ENCODE results near the gene UNC5C. TPM values are rescaled to one million over a fixed set of nuclear protein-coding genes. Genes with fewer than 3 reads are reported as not detected.

Gene UNC5C
- total RNA-seq, 1 experiment from 2014 or later = not detected

DNA sequence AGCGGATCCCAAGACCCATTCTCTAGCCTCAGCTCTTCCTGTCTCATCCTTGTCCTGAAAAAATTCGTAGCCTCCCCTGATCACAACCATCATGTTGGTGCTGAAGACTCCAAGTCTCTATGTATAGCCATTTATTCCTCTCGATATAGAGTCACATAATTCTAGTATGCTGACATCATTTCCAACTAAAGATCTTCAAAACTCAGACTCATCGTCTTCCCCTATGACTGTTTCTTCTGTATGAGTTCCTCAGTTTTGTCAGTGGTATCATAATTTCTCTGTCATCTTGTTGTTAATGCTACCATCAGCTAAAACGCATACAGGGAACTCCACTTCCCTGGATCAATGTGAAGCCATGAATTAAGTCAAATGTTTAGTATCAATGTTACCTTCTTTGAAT is 41.2 kb downstream of the UNC5C start:
- CTCF ChIA-PET = no interaction called here
- intact Hi-C loops (cut with micrococcal nuclease; ENCODE audit: unreplicated experiment) = no loop called here
- H3K4me1 ChIP-seq = peaks cover 17% of the 10 kb centered on the region

DNA sequence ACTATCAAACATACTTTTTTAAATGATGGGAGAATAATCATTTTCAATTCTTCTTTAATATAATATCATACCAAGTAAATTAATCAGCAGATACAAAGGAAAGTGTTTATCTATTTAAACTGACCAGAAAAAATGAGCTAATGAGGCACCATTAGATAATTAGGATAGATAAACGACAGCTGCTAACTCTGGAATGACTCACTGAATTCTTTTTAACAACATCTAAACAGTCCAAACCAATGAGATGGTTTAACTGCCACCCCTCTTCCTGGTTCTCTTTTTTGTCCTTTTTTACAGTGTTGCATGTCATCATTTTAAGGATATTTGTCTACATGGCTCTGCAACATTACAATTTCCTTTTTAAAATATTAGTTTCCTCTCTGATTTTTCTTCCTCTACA is 41.6 kb downstream of the UNC5C start:
- H3K4me1 Mint-ChIP-seq (ENCODE audit: low read depth, unreplicated experiment) = peaks cover 7% of the 10 kb centered on the region
- H3K9me3 ChIP-seq = no peaks in the 10 kb centered on the region
- H3K4me3 ChIP-seq (ENCODE audit: low read depth, low read length) = no peak overlapping the region
- H3K27me3 ChIP-seq (replicated peaks; ENCODE audit: control insufficient read depth, insufficient read depth, low read length) = no peaks in the 10 kb centered on the region
- H3K27me3 Mint-ChIP-seq (ENCODE audit: insufficient read depth, unreplicated experiment) = no peaks in the 10 kb centered on the region
- no peak overlapping the region for H3K27ac Mint-ChIP-seq (ENCODE audit: unreplicated experiment)
- intact Hi-C loops (cut with micrococcal nuclease; ENCODE audit: unreplicated experiment) = no loop called here
- no peak overlapping the region for H3K4me3 Mint-ChIP-seq (ENCODE audit: unreplicated experiment)
- TF ChIP-seq, protein P1, sequence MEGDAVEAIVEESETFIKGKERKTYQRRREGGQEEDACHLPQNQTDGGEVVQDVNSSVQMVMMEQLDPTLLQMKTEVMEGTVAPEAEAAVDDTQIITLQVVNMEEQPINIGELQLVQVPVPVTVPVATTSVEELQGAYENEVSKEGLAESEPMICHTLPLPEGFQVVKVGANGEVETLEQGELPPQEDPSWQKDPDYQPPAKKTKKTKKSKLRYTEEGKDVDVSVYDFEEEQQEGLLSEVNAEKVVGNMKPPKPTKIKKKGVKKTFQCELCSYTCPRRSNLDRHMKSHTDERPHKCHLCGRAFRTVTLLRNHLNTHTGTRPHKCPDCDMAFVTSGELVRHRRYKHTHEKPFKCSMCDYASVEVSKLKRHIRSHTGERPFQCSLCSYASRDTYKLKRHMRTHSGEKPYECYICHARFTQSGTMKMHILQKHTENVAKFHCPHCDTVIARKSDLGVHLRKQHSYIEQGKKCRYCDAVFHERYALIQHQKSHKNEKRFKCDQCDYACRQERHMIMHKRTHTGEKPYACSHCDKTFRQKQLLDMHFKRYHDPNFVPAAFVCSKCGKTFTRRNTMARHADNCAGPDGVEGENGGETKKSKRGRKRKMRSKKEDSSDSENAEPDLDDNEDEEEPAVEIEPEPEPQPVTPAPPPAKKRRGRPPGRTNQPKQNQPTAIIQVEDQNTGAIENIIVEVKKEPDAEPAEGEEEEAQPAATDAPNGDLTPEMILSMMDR (IDR thresholded peaks at IDR 0.05; ENCODE audit: insufficient read depth in 1 of 2, low read depth in 1 of 2, low read length in 1 of 2, severe bottlenecking in 1 of 2, unreplicated experiment in 1 of 2) = no peak
- H3K9me3 Mint-ChIP-seq (ENCODE audit: unreplicated experiment) = no peaks in the 10 kb centered on the region
- DNase-seq = no peak
- BruUV-seq (replicated peaks) = no TSS peak
- CTCF ChIA-PET = no interaction called here
- no peaks in the 10 kb centered on the region for H3K36me3 ChIP-seq (ENCODE audit: control insufficient read depth, insufficient read depth, low read length)
- no peaks in the 10 kb centered on the region for H3K36me3 Mint-ChIP-seq (ENCODE audit: insufficient read depth, unreplicated experiment)
- peaks cover 17% of the 10 kb centered on the region for H3K4me1 ChIP-seq
- POLR2A ChIA-PET = no interaction called here

More for the DNA sequence above, 41.2 kb downstream of the UNC5C start:
- DNase-seq = no peak
- Mint-ChIP-seq H3K4me1 (ENCODE audit: low read depth, unreplicated experiment) (peaks cover 7% of the 10 kb centered on the region), H3K27ac (ENCODE audit: unreplicated experiment) (no peak overlapping the region), H3K27me3 (ENCODE audit: insufficient read depth, unreplicated experiment) (no peaks in the 10 kb centered on the region), H3K4me3 (ENCODE audit: unreplicated experiment) (no peak overlapping the region), H3K36me3 (ENCODE audit: insufficient read depth, unreplicated experiment) (no peaks in the 10 kb centered on the region), H3K9me3 (ENCODE audit: unreplicated experiment) (no peaks in the 10 kb centered on the region)
- Histone ChIP-seq H3K36me3 (ENCODE audit: control insufficient read depth, insufficient read depth, low read length) (no peaks in the 10 kb centered on the region), H3K9me3 (no peaks in the 10 kb centered on the region), H3K4me3 (ENCODE audit: low read depth, low read length) (no peak overlapping the region), H3K27me3 (replicated peaks; ENCODE audit: control insufficient read depth, insufficient read depth, low read length) (no peaks in the 10 kb centered on the region)
- no TSS peak for BruUV-seq (replicated peaks)
- POLR2A ChIA-PET = no interaction called here
- TF ChIP-seq, protein P1 (IDR thresholded peaks at IDR 0.05; ENCODE audit: insufficient read depth in 1 of 2, low read depth in 1 of 2, low read length in 1 of 2, severe bottlenecking in 1 of 2, unreplicated experiment in 1 of 2) = no peak

DNA sequence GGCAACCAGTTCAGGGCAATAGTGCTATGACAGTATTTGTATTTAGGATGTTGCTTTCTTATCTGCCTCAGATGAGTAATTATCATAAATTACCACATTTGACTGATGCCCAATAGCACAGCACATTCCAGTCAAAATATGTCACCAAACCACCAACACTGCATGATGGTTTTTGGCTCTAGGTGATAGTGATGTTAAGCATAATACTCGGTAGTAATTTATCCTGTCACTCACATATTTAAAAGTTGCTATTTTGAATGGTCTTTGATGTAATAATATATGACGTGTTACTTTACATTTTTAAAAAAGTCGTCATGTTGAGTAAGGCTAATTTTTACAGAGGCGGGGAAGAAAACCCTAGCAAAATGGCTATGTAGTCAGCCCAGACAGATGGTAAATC is 42.5 kb downstream of the UNC5C start:
- ChIA-PET CTCF (no interaction called here), POLR2A (no interaction called here)
- no peaks in the 10 kb centered on the region for H3K9me3 ChIP-seq
- BruUV-seq (replicated peaks) = no TSS peak
- intact Hi-C loops (cut with micrococcal nuclease; ENCODE audit: unreplicated experiment) = no loop called here
- H3K4me3 ChIP-seq (ENCODE audit: low read depth, low read length) = no peak overlapping the region
- no peaks in the 10 kb centered on the region for H3K36me3 ChIP-seq (ENCODE audit: control insufficient read depth, insufficient read depth, low read length)
- H3K4me1 Mint-ChIP-seq (ENCODE audit: low read depth, unreplicated experiment) = peaks cover 7% of the 10 kb centered on the region
- H3K4me3 Mint-ChIP-seq (ENCODE audit: unreplicated experiment) = no peak overlapping the region
- H3K9me3 Mint-ChIP-seq (ENCODE audit: unreplicated experiment) = no peaks in the 10 kb centered on the region
- no peak for DNase-seq
- TF ChIP-seq, protein P1 (IDR thresholded peaks at IDR 0.05; ENCODE audit: insufficient read depth in 1 of 2, low read depth in 1 of 2, low read length in 1 of 2, severe bottlenecking in 1 of 2, unreplicated experiment in 1 of 2) = no peak
- H3K4me1 ChIP-seq = peaks cover 13% of the 10 kb centered on the region
- H3K27me3 Mint-ChIP-seq (ENCODE audit: insufficient read depth, unreplicated experiment) = no peaks in the 10 kb centered on the region
- H3K27me3 ChIP-seq (replicated peaks; ENCODE audit: control insufficient read depth, insufficient read depth, low read length) = no peaks in the 10 kb centered on the region
- no peak overlapping the region for H3K27ac Mint-ChIP-seq (ENCODE audit: unreplicated experiment)
- no peaks in the 10 kb centered on the region for H3K36me3 Mint-ChIP-seq (ENCODE audit: insufficient read depth, unreplicated experiment)
